ENCODE results near the gene NPR3.
"Not testable (repeated sequence)": the region's sequence is repeated elsewhere in the genome, so short reads cannot be mapped to it uniquely, and the experiment has no call there.

The NPR3 gene

GRCh38 chr5:32760091-32760509 lies 49.0 kb downstream of the NPR3 start:
- DNase-seq (ENCODE audit: low spot score): no peak

GRCh38 chr5:32765266-32765665 lies 54.1 kb downstream of the NPR3 start:
- DNase-seq (ENCODE audit: low spot score): no peak

GRCh38 chr5:32767948-32768467 lies 56.9 kb downstream of the NPR3 start:
- DNase-seq (ENCODE audit: low spot score): no peak

GRCh38 chr5:32769711-32770110 lies 58.6 kb downstream of the NPR3 start:
- DNase-seq (ENCODE audit: low spot score): no peak

- no peak for DNase-seq (ENCODE audit: low spot score)
Measured at GRCh38 chr5:32770444-32770843, 59.3 kb downstream of the NPR3 start.

GRCh38 chr5:32771037-32771436 lies 59.9 kb downstream of the NPR3 start:
- DNase-seq (ENCODE audit: low spot score): no peak

GRCh38 chr5:32773944-32774343 lies 62.8 kb downstream of the NPR3 start:
- DNase-seq (ENCODE audit: low spot score): no peak

GRCh38 chr5:32776200-32776599 lies 65.1 kb downstream of the NPR3 start:
- no peak for DNase-seq (ENCODE audit: low spot score)

GRCh38 chr5:32777222-32777621 lies 66.1 kb downstream of the NPR3 start:
- no peak for DNase-seq (ENCODE audit: low spot score)

GRCh38 chr5:32777733-32778132 lies 66.6 kb downstream of the NPR3 start:
- DNase-seq (ENCODE audit: low spot score): no peak

GRCh38 chr5:32778403-32778802 lies 67.3 kb downstream of the NPR3 start:
- no peak for DNase-seq (ENCODE audit: low spot score)

GRCh38 chr5:32779754-32780415 lies 68.8 kb downstream of the NPR3 start:
- no peak for DNase-seq (ENCODE audit: low spot score)

GRCh38 chr5:32780508-32780919 lies 69.4 kb downstream of the NPR3 start:
- DNase-seq (ENCODE audit: low spot score): no peak

GRCh38 chr5:32783661-32784060 lies 72.5 kb downstream of the NPR3 start:
- no peak for DNase-seq (ENCODE audit: low spot score)

- DNase-seq (ENCODE audit: low spot score): no peak
Measured at GRCh38 chr5:32785611-32786254, 74.6 kb downstream of the NPR3 start.

GRCh38 chr5:32786311-32786710 lies 75.2 kb downstream of the NPR3 start:
- no peak for DNase-seq (ENCODE audit: low spot score)

GRCh38 chr5:32790411-32790951 lies 79.4 kb downstream of the NPR3 start:
- no peak for DNase-seq (ENCODE audit: low spot score)

- DNase-seq (ENCODE audit: low spot score): no peak
Measured at GRCh38 chr5:32791536-32792243, 80.6 kb downstream of the NPR3 start.

GRCh38 chr5:32794086-32794485 lies 83.0 kb downstream of the NPR3 start:
- DNase-seq (ENCODE audit: low spot score): no peak

- no peak for DNase-seq (ENCODE audit: low spot score)
Measured at GRCh38 chr5:32802764-32803163, 91.6 kb downstream of the NPR3 start.

- DNase-seq (ENCODE audit: low spot score): no peak
Measured at GRCh38 chr5:32803656-32804055, 92.5 kb downstream of the NPR3 start.

- not testable (repeated sequence) for DNase-seq (ENCODE audit: low spot score)
Measured at GRCh38 chr5:32805462-32805861, 94.3 kb downstream of the NPR3 start.

Measured in SK-N-DZ (cell line).